ENCODE measurements around the gene SCRG1.

The SCRG1 gene

DNA sequence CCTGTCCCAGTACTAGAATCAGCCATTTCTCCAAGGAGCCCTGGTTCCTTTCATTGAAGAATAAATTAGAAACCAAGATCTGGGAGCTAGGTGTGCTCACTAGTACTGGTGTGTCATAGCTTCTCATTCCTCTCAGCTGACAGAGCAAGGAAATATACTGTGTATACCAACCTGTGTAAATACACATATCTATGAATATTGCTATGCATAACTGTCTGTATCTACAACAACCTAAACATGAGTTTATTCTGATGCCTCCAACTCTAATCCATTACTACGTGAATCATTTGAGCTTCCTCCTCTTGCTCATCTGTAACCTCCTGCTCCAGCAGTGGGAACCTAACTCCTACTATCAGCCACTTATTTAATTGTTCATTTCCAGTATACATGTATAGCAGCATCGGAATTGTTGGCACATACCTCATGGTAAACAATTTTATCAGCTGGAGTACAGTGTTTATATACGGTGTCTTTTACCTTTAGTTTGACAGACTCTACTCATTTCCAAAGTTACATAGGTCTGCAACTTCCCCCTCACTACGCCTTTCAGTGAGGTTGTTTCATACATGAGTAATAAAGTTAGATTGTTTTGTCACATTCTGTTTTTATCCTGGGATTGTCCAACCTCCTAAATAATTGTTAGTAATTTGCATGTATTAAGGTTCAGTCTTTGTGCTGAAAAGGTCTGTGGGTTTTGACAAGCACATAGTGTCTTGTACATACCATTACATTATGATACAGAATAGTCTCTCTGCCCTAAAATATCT, 7.1 kb upstream of the SCRG1 start:
- no peak for DNase-seq

- no peak for DNase-seq
Measured at GRCh38 chr4:173404296-173404865, 5.5 kb upstream of the SCRG1 start.

GRCh38 chr4:173403051-173403450, 4.1 kb upstream of the SCRG1 start:
- no peak for DNase-seq

- no peak for DNase-seq
Measured at GRCh38 chr4:173401063-173401462, 2.1 kb upstream of the SCRG1 start.

GRCh38 chr4:173398220-173398619, 696 bp downstream of the SCRG1 start:
- DNase-seq = no peak

GRCh38 chr4:173397604-173398003, 1.3 kb downstream of the SCRG1 start:
- no peak for DNase-seq

DNA sequence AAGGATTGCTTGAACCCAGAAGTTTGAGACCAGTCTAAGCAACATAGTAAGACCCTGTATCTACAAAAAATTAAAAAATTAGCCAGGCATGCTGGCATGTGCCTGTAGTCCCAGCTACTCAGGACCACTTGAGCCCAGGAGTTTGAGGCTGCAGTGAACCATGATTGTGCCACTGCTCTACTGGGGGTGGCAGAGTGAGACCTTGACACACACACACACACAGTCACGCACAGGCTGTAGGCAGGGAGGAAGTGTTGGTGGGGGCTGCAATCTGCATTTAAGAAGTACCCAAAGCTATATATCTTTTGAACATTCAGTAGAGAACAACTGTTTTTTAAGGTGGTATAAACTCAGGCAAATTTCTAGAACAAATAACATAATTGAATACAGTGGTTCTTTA, 7.2 kb downstream of the SCRG1 start:
- no peak for DNase-seq

GRCh38 chr4:173386751-173387150, 12.2 kb downstream of the SCRG1 start:
- no peak for DNase-seq

DNA sequence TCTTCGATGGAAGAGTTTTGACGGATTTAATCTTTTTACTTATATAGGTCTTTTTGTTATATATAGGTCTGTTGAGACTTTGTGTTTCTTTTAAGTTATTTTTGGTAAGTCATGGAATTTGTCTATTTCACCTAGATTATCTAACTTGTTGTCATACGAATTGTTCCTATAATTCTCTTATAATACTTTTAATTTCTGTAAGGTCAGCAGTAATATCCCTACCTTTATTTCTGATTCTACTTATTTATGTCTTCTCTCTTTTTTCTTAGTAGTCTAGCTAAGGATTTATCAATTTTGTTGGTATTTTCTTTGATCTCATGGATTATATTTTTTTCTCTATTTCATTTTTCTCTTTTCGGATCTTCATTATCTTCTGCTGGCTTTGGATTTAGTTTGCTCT, 16.6 kb downstream of the SCRG1 start:
- DNase-seq = no peak

- DNase-seq = no peak
Measured at GRCh38 chr4:173381610-173382009, 17.3 kb downstream of the SCRG1 start.

DNA sequence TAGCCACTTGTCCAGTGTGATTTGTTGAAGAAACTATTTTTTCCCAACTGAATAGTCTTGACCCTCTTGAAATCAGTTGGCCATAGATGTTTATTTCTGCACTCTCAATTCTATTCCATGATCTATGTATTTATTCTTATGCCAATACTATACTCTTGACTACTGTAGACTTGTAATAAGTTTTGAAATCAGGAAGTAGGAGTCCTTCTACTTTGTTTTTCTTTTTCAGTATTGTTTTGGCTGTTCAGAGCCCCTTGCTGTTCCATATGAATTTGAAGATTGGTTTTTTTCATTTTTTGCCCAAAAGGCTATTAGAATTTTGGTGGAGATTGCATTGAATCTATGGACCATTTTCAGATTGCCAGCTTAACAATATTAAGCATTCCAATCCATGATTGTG, 17.9 kb downstream of the SCRG1 start:
- no peak for DNase-seq

- DNase-seq = no peak
Measured at GRCh38 chr4:173379929-173380328, 19.0 kb downstream of the SCRG1 start.

DNA sequence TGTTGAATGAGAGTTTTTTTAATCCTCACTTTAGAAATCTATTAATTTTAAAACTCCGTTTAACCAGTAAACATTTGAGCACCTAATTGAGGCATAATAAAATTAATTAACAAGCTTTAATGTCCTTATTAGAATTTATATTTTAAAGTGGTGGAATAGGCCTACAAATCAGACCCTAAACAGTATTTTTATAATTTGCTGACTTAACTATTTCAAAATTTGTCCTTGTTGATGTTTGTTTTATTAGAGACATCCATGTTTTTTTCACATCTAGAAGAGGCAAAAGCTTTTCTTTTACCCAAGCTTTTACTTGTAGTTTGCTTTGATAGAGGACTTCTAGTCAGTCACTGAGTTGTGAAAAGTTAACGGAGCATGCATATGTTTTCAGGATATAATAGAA, 24.3 kb downstream of the SCRG1 start:
- DNase-seq = no peak

- peak; percentile 77 for DNase-seq
Measured at GRCh38 chr4:173371292-173372192, 27.4 kb downstream of the SCRG1 start.

DNA sequence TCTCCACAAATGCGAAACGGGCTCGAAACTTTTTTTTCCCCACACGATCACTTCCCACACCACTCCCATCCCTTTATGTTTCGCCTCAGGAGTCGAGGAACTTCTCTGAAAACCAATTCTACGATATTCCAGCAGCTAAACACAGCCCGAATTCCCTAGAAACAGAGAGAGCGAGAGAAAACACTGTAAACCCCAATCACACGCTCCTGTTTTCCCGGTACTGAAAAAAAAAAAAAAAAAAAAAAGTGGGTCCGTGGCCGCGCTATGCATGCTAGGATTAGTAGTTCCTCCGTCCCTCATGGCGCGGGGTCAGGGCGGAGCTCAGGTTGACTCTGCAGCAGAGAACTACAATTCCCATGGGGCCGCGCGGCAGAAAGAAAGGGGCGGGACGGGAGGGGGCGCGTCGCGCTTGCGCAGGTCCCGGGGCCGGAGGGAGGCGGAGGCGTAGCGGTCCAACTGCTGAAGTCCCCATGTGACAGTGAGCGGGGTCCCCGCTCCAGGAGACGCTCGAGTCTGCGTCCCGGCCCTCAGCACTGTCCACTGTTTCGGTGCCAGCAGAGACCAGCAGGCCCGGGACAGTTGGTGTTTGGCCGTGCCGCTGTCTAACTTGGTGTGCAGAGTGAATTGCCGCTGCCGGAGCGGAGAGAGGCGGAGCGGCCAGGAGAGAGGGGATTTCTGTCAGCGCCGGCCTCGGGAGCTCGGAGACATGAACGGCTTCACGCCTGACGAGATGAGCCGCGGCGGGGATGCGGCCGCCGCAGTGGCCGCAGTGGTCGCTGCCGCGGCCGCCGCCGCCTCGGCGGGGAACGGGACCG, 28.2 kb downstream of the SCRG1 start, which contains the start of gene SAP30:
Gene SAP30, plus strand, starts transcription at position 478 of the 815 bp plus-strand sequence. Its CDS starts 229 bp downstream, at position 707.
- DNase-seq = peak; percentile 97

DNA sequence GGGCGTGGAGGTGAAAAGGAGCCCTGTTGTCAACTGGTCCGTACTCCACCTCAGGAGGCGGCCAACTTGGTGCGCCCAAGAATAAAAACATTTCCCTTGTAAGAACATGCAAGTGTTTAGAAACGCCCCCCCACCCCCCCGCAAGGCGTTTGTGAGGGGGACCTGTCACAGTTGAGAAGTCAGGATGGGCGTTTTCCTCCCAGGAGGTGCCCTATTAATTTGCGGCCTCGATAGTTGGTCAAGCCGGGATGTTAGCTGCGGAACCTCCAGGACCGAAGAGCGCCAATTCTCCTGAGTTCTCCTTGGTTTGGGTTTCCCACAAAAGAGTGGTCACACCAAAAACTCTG, 28.8 kb downstream of the SCRG1 start:
- DNase-seq = peak; percentile 87

DNA sequence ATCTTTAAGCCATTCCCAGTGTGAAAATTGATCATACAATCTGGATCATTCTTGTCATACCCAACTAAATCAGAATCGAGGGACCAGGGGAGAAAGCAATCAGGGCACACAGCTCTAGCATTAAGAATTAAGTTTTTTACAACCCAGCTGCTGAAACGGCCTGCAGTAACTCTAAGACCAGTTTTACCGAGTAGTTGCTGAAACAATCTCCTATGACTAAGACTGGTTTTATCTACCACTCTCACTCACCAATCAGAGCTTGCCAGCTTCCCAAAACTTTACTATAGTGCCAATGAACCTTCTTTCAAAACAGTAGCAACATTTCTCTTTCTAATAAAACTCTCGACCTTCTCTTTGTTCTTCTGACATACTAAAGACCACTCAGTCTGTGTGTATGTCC, 31.0 kb downstream of the SCRG1 start:
- DNase-seq = no peak

DNA sequence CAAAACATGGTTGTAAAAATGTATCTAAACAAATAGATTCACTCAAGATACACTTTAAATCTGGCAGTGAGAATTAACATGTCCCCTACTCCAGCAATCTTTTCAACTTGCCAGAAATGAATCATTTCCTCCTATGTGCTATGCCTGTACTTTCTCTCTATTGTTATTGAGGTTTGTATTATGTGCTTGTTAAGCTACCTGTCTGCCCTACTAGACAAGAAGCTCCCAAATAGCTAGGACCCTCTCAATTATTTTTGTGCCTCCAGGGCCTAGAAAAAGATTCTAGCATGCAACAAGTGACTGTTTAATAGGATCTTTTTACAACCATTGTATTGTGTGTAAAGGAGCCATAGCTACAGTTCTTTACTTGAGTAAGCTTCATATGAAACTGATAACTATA, 31.6 kb downstream of the SCRG1 start:
- DNase-seq = no peak

DNA sequence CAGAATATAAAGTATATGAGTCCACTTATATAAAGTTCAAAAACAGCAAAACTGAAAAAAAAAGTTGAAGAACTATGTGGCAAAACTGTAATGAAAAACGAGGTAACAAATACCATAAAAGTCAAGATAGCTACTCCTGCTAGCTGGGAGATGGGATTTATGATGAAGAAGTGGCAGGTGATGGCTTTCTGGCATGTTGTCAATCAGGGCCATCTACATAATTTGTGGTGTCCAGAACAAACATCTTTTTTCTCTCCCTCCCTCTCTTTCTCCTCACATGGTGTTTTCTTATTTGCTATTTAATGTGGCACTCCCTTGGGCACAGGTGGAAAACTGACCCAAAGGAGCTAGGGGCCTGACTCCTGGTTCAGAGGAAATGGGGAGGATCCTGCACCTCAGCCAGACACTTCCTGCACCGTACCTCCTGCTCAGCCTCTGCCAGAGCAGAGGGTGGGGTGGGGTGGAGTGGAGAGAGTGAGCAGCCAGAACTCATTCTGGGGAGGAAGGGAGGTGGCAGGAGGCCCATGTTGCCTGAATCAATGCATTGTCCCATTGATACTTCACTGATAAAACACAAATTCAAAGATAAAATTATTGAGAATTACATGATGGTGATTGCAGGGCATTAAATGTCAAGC, 33.4 kb downstream of the SCRG1 start:
- no peak for DNase-seq

- DNase-seq = no peak
Measured at GRCh38 chr4:173362666-173363065, 36.2 kb downstream of the SCRG1 start.

DNA sequence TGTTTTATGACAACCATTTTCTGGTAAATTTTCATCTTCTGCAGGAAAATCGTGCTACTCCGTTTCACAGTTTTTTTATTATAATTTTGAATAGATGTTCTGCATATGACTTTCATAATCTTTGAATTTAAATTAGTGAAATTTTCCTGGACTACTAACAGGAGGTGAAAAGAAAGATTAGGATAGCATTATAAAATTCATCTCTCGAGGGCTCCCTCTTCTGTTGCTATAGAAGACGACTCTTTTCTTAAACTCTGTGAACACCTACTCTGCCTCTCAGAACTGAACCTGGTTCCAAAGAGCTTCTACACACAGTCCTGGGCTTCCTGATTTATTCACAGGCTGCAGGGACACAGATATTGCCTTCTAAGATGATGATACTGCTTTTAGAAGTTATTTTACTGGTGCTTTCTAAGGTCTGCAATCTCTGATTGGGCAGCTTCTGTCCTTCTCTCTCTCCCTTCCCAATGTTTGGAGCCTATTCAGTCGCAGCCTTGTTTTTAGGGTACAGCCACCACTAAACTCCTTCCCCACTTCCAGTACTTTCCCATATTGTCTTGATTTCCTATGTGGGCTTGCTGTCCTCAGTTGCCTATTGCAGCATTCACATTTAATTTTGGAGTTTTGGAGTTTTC, 38.2 kb downstream of the SCRG1 start:
- no peak for DNase-seq

DNA sequence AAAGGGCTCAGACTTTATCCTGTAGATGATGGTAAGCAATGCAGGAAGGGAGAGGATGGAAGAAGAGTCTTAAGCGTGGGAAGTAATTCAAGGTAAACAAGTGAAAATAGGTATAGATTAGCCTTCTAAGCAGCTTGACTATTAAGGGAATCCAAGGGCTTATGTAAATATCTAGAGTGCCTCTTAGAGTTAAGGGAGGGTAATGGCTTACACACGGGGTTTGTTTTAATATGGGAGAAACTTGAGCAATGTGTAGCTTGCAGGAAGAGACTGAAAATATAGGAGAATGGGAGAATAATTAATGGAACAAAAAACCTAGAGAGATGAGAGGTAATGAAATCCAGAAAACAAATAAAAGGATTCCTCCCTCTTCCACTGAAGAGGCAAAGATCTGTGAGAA, 41.0 kb downstream of the SCRG1 start:
- DNase-seq = no peak
